NCI-H2227 treated with DMSO at 0.1 percent for 48 hours (cell line): Measurements from ENCODE around the gene PLSCR2.
"Not testable (repeated sequence)": the region's sequence is repeated elsewhere in the genome, so short reads cannot be mapped to it uniquely, and the experiment has no call there.

Source experiments
- DNase-seq: peaks from one replicate; lab custom pipeline; 2025; lab: John Stamatoyannopoulos, UW

PLSCR2 gene

DNA sequence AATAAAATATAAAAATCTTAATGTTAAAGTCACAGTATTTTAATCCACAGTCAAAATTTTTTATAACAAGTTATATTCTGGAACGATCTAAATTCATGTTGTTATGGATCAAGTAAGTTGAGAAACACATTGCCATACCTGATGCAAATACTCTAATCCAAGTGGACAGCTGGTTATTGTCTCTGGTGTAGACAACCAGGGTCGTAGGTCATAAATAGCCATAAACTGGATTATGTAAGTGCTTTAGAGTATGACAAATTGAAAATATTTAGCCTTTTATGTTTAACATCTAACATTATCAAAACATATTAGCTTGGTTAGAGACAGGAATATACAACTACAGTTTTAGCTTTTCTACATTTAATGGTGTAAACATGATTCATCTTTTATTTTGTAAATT is 53.0 kb downstream of the PLSCR2 start:
- DNase-seq, result no peak

DNA sequence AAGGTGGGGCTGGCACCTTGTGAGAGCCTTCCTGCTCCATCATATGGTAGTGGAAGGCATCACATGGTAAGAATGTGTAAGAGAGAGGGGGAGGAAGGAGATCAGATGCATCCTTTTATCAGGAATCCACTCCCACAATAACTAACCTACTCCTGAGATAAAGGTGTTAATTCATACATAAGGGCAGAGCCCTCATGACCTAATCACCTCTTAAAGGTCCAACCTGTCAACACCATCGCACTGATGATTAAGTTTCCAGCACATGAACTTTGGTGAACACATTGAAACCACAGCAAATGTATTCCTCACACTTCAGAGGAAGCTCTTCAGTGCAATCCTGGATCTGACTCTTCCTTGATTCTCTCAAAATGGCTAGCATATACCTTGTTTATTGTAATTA is 55.4 kb downstream of the PLSCR2 start:
- DNase-seq, result no peak

DNA sequence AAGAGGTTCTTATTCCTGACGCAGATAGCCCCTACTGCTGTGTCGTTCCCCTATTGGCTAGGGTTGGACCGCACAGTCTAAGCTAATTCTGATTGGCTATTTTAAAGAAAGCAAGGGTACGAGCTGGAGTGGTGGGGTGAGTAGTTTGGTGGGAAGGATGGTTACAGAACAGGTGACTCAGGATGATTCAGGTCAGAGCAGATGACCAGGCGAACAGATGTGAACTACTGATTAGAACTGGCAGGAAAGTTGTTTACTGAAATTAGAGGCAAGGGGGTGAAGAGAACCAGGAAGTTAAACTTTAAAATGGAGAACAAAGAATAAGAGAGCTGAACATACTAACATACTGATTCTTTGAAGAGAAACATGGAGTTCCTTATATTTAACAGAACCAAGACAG is 56.6 kb downstream of the PLSCR2 start:
- not testable (repeated sequence) for DNase-seq

DNA sequence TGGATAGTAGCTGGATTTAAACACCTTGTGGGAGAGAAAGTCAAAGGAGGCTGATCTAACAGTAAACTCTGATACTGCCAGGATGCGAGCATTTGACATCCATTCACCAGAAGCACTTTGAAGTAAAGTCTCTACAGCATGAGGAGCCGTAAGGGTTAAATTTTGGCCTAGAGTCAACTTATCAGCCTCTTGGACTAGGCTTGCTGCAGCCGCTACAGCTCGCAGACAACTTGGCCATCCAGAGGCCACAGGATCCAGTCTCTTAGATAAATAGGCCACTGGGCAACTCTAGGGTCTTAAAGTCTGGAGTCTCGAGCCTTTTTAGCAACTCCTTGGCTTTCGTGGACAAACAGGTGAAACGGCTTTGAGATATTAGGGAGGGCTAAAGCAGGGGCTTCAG is 61.4 kb downstream of the PLSCR2 start:
- no peak for DNase-seq

DNA sequence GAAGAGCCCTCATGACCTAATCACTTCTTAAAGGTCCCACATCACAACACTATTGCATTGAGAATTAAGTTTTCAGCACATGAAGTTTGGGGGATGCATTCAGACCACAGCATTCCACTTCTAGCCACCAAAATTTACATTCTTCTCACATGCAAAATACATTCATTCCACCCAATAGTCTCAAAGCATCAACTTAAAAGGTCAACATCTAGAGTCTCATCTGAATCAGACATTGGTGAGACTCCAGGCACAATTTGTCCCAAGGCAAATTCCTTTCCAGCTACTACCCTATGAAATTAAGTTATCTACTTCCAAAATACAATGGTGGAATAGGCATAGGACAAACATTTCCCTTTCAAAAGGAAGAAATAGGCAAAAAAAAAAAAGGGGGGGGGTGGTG is 64.9 kb downstream of the PLSCR2 start:
- no peak for DNase-seq

DNA sequence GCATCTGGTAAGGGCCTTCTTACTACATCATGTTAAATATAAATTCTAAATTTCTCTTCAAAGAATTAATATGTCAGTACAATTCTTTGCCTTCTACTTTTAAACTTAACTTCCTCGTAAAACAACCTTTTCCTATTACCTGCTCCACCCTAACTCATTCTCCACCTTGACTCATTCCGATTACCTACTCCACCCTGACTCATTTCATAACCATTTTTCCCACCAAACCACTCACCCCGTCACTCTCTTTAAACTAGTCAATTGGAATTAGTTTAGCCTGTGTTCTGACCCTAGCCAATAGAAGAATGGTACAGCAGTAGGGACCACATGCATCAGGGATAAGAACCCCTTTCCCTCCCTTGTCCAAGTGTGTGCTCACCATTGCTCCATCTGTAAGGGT is 65.6 kb downstream of the PLSCR2 start:
- no peak for DNase-seq

DNA sequence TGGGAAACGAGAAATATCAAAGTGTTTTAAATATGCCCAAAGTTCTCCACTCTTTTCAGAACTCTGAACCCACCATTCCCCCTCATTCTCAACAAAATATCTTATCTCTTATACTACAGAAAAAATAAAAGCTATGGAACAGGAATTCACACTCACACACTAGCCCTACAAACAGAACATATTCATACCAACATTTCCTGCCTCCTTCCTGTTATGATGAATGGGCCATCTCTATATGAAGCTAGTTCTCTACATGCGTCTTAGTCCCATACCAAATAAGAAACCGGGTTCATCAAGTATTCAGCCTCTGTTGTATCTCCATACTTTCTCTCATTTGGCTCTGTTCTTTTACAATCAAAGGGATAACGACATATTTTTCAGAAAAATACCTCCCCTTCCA is 72.6 kb downstream of the PLSCR2 start:
- DNase-seq, result no peak

DNA sequence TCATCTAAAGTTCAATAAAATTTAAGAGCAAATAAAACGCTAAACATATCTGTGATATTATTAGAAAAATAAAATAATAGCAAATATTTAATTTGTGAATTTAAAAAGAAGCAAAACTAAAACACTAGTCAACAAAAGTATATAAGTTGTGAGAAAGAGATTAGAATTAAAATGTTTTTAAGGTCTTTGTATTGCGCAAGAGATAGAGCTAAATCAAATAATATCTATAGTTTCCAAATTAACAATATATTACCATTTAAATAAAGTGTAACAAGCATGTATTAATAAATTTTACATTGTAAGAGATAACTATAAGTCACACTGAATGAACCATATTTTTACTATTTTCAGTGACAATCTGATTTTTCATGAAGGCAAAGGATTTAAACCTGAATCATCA is 74.2 kb downstream of the PLSCR2 start:
- DNase-seq, result no peak

DNA sequence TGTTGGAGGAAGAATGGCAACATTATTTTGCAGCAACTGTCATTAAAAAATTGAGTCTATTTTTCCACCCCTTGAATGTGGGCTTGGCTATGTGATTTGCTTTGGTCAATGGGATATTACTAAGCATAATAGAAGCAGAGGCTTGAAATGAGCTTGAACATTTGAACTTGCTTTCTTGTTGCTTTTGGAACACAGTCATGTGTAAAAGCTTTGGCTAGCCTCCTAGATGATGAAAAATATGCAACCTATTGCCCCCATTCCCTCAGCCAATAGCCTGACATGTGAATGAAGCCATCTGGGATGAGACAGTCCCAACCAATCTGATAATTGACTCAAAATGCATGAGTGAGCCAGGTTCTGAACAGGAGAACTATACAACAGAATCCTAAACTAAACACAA is 78.4 kb downstream of the PLSCR2 start:
- no peak for DNase-seq

DNA sequence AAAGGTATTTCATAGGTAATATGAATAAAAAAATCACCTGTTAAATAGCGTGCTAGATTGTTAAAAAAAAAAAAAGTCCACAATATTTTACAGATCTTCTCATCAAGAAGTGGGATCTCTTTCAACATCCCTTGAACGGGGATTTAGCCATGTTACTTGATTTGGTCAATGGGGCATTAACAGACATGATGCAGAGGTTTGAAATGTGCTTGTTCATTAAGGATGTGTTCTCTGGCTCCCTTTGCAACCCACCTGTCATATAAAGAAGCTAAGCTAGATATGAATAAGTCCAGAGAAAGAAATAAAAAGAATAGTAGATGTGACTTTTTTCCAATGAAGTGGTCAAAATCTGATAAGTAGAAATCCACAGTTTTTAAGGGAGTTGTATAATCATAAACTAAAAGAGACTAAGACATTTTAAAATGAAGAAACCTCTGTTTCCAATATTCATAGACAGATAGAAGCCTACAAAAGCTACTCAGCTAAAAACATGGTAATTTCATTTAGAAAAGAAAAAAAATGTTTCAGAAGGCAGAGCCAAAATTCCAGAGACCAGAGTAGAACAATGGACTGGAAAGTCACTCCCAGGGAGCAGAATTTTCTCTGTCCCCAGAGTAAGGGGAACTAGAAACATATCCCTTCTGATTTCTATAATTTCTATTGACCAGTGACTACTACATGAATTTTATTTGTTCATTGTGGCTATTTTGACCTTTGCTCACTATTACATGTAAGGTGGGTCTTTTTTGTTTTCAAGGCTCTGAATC is 79.2 kb downstream of the PLSCR2 start:
- DNase-seq, result no peak

DNA sequence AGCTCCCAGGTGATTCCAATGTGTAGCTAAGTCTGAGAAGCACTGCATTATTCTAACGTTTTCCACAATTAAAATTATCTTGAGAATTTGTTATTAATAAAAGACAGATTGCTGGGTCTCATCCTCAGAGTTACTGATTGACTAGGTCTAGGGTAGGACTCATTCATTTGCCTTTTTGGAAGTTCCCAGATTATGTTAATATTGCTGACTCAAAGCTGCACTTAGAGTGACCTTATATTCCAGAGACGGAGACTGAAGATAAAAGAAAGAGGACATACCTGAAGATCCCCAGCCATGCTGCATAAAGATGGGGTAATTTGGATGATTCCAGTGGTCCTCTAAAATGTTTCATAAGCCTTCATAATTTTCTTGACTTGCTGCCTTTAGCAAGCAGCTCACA is 81.8 kb downstream of the PLSCR2 start:
- no peak for DNase-seq

DNA sequence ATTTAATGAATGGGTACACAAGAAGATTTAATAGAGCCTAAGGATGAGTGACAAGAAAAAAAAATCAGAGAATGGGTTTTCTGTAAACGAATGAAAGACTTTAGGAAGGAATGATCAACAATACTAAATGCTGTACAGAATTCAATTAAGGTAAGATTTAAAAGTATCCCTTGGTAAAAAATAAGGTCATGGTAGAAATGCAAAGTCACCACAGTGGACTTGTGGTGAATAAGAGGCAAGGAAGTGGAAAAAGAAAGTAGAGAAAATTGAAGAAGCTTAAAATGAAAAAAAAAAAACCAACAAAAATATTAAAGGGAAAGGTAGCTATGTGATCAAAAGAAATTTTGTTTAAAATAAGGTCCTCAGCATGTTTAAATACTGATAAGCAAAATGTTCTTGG is 82.4 kb downstream of the PLSCR2 start:
- DNase-seq, result no peak

DNA sequence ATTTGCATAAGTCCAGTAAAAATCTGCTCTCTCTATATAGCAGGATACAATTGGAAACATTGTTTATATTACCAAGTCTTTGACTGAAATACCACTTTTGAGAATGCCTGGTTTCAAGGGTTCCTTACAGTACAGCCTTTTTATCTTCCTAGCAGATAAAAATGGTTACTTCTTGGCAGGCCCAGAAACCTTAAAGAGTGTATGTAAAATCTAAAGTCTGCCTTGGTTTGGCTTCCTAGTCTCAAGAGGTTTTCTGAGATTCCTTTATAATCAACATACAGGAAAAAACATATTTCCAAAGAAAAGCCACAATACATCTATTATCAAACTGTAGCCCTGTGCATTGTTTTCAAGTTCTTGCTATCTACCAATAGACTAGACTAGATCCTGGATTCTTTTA is 84.6 kb downstream of the PLSCR2 start:
- DNase-seq, result no peak
